LHCN-M2 (cell line): Measurements from ENCODE around the gene CLEC4A. TPM values are rescaled to one million over a fixed set of nuclear protein-coding genes. Genes with fewer than 3 reads are reported as not detected.
"Not testable (repeated sequence)": the region's sequence is repeated elsewhere in the genome, so short reads cannot be mapped to it uniquely, and the experiment has no call there.

ENCODE experiments used
- DNase-seq: peaks from one replicate; pipeline ENCODE4 v3.0.0-alpha.2; 2012; ENCODE audit warnings: low read depth
- polyA plus RNA-seq: library from polyadenylated mRNA; unstranded; fragments of >200 nt; gene quantifications from one replicate; pipeline ENCODE4 v1.2.1, GENCODE V29; 2012; ENCODE audit warnings: missing spikeins
- total RNA-seq: library from RNA; depleted of rRNA; stranded (reverse); fragments of >200 nt; gene quantifications from 2 replicates; pipeline ENCODE4 v1.2.3, GENCODE V29; 2014; rRNA removed

Gene CLEC4A
- total RNA-seq = 0.77 TPM in 1 of 2 replicates, not detected in the other
- polyA plus RNA-seq = 0.22 TPM

GRCh38 chr12:8123124-8123912 is at the start of gene CLEC4A:
Gene CLEC4A, plus strand, starts transcription at chr12:8123617. Its CDS starts 262 bp downstream, at chr12:8123879.
- no peak for DNase-seq

GRCh38 chr12:8075935-8076334 is 47.5 kb upstream of the CLEC4A start:
- DNase-seq = no peak

GRCh38 chr12:8076366-8076765 is 47.1 kb upstream of the CLEC4A start:
- DNase-seq = no peak

GRCh38 chr12:8077207-8077606 is 46.2 kb upstream of the CLEC4A start:
- peak; percentile 70 for DNase-seq

- DNase-seq = peak; percentile 76
These were observed 45.0 kb upstream of the CLEC4A start for GRCh38 chr12:8078398-8078797.

- peak; percentile 51 for DNase-seq
These were observed 44.5 kb upstream of the CLEC4A start for GRCh38 chr12:8078916-8079315.

GRCh38 chr12:8080120-8080519 is 43.3 kb upstream of the CLEC4A start:
- no peak for DNase-seq

- DNase-seq = no peak
These were observed 42.0 kb upstream of the CLEC4A start for GRCh38 chr12:8081251-8081920.

GRCh38 chr12:8082808-8083100 is 40.7 kb upstream of the CLEC4A start:
- DNase-seq = no peak

- not testable (repeated sequence) for DNase-seq
These were observed 39.1 kb upstream of the CLEC4A start for GRCh38 chr12:8084351-8084750.

- DNase-seq = no peak
These were observed 35.8 kb upstream of the CLEC4A start for GRCh38 chr12:8087666-8088065.

- DNase-seq = no peak
These were observed 34.8 kb upstream of the CLEC4A start for GRCh38 chr12:8088574-8088973.

- DNase-seq = not testable (repeated sequence)
These were observed 34.1 kb upstream of the CLEC4A start for GRCh38 chr12:8089277-8089676.

- no peak for DNase-seq
These were observed 33.7 kb upstream of the CLEC4A start for GRCh38 chr12:8089716-8090115.

- no peak for DNase-seq
These were observed 30.1 kb upstream of the CLEC4A start for GRCh38 chr12:8093291-8093690.

- no peak for DNase-seq
These were observed 27.0 kb upstream of the CLEC4A start for GRCh38 chr12:8096281-8096915.

GRCh38 chr12:8099235-8099634 is 24.2 kb upstream of the CLEC4A start:
- no peak for DNase-seq

- DNase-seq = peak; percentile 65
These were observed 14.5 kb upstream of the CLEC4A start for GRCh38 chr12:8108808-8109398.

GRCh38 chr12:8113117-8113516 is 10.3 kb upstream of the CLEC4A start:
- DNase-seq = not testable (repeated sequence)

GRCh38 chr12:8120072-8120713 is 3.2 kb upstream of the CLEC4A start:
- DNase-seq = no peak

GRCh38 chr12:8127138-8127537 is 3.7 kb downstream of the CLEC4A start:
- DNase-seq = no peak
